ENCODE measurements around the gene RAMP2.
"Not testable (repeated sequence)": the region's sequence is repeated elsewhere in the genome, so short reads cannot be mapped to it uniquely, and the experiment has no call there.

Gene RAMP2, protein sequence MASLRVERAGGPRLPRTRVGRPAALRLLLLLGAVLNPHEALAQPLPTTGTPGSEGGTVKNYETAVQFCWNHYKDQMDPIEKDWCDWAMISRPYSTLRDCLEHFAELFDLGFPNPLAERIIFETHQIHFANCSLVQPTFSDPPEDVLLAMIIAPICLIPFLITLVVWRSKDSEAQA

DNA sequence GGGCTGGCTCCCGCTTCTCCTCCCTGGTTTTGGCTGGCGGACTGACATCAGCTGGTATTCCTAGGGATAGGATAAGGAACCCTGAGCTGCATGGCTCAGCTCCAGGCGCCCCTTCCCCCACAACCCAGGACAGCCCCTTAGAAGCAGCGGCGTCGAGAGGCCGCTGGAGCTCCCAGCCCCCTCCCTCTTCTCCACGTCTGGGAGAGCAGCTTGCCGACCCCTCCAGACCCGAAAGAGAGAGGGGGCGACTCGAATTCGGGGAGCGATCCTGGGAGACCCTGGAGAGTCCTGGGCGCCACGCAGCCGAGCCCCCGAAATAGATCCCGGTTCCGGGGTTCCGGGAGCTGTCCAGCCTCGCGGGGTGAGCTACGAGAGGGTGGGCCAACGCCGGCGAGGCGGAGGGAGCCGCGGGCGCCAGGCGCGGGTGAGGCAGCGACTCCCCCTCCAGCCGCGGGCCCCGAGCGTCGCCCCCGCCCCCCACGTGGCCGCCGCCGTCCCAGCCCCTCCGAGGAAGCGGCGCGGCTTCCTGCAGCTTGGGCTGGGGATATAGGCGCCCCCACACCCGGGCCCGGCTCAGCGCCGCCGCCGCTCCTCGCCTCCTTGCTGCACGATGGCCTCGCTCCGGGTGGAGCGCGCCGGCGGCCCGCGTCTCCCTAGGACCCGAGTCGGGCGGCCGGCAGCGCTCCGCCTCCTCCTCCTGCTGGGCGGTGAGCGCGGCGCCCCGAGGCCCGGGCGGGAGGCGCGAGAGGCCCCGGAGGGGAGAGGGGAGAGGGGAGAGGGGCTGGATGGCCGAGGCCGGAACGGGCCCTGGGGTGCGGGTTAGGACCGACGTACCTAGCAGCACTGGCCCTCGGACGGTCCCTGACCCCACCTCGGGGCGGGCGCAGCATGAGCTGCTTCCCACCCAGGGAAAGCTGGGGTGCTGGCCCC, at the start of gene RAMP2:
Gene RAMP2 (plus strand): TSS at position 576 of the 930 bp plus-strand sequence. CDS start 35 bp downstream, at position 611.
- no peak for DNase-seq

DNA sequence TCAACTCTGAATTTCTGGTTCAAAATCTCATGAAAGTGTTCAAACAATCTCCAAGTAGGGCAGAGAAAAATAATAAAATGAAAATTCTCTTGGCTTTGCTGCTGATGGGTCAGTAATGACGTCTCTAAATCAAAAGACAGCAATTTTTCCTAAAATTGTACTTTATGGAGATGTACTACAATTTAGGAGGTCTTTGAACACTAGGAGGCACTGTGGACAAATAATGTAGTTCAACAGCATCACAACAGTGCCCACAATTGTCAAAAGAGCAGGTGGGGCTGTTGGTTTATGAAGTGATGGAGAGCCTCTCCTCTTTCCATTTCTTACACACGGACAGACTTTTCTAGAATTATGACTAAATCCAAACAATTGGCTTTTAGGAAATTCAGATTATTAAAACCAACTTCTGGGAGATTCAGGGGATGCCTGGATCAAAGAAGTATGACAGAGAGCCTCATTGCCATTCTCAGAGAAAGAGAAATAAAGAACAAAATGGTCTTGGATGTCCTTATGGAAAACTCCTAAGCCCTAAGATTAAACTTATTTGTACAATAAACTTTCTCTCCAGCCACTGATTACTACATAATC, 39.9 kb upstream of the RAMP2 start:
- DNase-seq, result no peak

DNA sequence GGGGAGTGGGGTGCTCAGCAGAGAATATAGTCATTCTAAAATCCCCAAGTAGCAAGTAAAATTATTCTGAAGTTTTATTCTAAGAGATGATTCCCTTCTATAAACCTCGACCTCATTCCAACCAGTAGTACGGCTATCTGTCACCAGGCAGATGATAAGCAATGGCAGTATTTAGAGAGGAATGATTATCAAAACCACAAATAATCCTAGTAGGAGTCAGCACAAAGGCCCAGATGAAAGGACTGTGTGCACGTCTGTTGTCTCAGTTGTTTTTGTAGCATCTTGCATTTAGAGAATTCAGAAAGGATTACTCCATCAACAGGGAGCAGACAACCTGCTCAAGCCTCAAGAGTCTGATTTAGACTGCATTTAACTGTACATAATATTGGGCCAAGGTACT, 37.4 kb upstream of the RAMP2 start:
- DNase-seq, result no peak

DNA sequence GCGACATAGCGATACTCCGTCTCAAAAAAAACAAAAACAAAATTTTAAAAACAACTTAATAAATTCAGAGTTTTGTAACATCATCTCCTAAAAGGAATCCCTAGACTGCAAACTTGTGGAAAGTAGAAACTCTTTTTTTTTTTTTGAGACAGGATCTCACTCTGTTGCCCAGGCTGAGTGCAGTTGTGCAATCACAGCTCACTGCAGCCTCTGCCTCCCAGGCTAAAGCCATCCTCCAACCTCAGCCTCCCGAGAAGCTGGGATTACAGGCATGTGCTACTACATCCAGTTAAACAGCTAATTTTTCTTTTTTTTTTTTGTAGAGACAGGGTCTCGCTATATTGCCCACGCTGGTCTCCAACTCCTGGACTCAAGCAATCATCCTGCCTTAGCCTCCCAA, 35.9 kb upstream of the RAMP2 start:
- no peak for DNase-seq

DNA sequence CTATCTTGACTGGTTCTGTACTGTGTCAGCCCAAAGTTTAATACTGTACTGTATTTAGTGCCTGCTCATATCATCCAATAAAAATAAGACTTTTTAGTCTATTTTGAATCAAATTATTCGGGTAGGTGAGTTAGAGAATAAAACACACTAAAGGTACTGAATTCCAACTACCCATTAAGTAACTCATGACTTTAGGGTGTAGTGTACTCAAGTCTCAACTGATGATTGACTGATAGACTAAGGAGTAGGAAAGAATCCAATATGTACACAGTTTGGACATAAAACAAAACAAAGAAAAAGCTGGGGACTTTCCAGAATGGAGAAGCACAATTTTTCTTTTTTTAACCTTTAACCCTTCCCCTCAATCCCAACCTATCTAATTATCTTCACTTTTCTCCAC, 20.3 kb upstream of the RAMP2 start:
- no peak for DNase-seq

DNA sequence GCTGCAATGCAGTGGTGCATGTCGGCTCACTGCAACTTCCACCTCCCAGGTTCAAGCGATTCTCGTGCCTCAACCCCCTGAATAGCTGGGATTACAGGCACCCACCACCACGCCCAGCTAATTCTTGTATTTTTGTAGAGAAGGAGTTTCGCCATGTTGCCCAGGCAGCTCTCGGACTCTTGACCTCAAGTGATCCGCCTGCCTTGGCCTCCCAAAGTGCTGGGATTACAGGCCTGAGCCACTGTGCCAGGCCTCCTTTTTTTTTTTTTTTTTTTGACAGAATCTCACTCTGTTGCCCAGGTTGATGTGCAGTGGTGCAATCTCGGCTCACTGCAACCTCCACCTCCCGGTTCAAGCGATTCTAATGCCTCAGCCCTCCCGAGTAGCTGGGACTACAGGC, 18.1 kb upstream of the RAMP2 start:
- DNase-seq, result not testable (repeated sequence)

DNA sequence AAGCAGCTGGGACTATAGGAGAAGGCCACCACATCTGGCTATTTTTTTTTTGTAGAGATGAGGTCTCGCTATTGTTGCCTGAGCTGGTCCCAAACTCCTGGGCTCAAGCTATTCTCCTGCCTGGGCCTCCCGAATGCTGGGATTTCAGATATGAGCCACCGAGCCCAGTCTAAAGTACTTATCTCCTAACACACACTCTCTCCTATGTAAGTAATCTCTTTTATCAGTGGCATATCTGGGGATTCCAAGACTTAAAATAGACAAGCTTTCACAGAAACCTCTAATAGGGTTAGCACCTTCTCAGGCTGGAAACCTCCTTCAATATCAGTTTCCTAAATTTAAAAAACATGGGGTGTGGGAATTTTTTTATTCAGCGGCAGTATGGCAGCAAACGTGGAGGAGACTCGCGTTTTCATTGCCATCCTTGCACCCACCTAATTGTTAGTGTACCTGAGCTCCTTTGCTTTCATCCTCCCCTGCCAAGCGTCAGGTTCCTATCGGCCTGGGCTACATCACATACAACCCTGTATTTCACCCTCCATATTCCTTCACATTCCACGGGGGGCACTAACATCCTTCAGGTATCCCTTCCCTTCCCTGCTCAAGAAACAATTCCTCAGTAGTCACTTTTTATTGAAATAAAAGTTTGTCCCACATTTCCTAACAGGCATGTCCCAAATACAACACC, 17.3 kb upstream of the RAMP2 start:
- DNase-seq, result no peak

DNA sequence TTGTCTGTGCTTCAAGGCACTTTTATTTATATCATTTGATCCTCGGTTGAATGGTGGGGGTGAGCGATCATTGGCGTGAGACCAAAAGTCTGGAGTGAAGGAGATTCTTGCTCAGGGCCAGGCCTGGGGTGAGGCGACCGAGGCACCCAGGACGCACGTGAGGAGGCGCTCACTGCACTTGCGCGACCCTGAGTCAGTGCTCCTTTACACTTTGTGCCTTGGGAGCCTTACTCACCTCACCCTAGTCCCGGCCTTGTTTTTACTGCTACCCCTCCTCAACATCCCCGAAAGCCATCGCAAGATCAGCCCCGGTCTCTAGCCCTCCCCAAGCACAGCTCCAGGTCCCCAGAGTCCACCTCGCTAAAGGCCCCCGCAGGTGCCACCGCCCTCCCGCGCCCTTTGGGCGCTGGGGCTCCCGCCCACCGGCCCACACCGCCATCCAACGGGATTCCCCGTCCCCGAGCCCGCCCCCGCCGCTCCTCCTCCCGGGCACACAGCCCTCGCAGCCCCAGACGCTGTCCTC, 16.7 kb upstream of the RAMP2 start:
- peak; percentile 80 for DNase-seq

DNA sequence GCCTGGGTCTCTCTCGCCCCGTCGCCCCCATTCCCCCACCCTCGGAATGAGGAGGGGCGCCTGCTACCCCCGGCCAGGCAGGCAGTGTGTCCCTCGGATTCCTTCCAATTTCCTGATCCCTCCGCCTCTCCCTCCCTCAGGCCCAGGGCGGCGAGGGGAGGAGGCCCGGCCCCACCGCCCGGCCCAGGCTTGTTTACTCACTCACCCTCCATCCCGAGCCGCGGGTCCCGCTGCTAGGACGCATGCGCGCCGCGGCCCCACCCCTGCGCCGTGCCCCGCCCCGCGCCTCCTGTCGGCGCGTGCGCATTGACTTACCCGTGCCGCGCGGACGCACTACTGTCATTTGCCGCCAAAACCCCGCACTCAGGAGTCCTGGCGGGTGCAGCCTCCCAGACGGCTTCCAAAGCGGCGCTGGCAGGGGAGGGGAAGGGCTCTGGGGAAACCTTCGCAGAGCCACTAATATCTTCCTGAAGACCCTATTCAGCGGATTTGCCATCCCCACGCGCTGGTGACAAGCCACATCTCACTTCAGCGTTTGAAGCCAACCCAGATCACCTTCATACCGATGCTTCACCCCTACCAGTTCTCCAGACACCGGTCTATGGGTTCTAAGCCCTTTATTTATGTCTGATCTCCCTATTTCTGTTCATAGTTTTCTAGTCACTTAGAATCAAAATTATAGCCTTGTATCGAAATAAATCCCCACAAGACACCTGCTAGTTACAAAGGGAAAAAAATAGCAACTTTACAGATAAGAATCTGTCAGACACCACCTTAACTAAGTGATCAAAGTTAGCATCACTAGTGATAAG, 16.0 kb upstream of the RAMP2 start, which contains the start of gene EZH1:
Gene EZH1 (minus strand): TSS at position 235 of the 812 bp plus-strand sequence. CDS start 16,099 bp downstream, outside the sequence.
- peak; percentile 94 for DNase-seq

DNA sequence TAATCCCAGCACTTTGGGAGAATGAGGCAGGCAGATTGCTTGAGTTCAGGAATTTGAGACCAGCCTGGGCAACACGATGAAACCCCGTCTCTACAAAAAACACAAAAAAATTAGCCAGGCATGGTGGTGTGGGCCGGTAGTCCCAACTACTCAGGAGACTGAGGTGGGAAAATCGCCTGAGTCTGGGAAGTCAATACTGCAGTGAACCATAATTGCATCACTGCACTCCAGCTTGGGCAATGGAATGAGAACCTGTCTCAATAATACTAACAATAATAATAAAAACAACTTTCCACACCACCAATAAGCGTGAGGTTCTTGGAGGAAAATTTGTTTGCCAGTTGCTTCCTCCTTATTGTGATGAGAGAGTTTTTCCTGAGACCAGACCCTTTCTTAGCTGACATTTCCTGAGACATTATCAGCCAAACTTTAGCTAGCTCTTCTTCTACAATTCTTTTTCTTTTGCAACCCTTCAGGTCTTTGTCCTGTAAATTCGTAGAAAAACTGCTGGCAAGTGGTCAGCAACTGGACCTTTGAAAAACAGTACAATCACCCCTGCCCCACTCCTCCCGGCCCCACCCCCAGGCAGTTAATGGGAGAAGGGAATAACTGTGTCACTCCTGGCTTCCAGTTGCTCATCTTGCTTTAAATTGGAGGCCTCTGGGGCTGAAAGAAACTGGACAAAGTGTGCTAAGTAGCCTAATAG, 12.7 kb upstream of the RAMP2 start:
- DNase-seq, result no peak

DNA sequence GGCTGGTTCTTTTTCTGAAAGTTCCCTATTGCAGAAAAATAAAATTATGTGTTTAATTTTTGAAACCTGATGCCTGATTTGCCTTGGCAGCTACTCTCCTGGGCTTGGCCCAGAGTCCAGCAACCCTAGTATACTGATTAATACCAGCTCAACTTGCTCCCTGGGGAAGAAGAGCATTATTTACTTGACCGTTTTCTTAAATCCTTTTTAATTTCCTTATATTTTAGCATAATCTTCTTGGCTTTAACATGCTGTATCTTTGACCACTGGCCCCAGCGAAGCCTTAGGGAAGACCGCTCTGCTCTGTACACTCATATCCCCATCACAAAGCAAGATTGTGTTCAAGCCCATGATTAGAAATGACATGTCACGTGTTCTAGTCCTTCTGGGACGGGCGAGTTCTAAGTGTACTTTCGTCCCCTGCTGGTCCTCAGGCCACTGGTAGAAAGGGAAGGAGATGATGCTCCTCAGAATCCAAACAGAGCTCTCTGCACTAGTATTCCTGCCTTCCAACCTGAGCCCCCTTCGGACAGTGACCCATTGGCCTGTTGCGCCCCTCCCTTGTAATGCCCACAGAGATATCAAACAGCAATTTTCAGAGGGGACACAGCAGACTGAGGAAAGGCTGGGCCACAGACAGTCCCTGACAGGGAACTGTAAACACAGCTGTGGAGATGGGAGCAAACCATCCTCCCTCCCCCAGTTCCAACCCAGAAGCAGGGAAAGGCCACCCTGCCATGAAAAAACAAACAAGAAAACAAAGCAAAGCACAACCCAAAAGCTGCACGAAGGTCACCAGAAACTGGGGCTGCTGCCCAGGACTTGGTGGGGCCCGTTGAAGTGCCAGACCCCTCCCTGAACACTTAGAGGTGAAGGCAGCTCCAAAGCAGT, 11.9 kb upstream of the RAMP2 start:
- no peak for DNase-seq

DNA sequence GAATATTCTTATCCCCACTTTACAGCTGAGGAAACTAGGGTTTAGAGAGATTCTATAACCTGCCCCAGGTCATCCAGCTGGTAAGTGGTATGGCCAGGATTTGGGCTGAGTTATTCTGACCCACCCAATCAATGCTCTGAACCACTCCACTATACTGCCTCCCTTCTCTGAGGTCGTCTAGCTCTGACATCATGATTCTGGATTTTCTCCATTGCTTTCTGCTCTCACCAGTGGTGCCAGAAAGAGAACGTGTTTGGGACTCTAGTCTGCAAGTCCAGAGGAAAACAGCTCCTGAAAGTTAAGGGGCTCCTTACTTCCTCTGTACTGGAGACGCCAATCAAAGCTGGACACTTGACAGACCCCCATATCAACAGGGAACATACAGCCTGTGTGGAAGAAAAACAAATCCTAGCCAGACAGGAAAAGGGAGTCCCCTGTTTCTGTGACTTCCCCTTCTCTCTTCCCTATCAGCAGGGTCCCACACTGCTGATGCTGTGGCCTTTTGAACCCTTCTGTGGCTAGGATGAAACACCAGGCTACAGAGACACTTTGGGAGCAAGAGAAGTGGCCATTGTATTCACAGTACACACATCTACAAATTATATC, 10.2 kb upstream of the RAMP2 start:
- DNase-seq, result no peak

DNA sequence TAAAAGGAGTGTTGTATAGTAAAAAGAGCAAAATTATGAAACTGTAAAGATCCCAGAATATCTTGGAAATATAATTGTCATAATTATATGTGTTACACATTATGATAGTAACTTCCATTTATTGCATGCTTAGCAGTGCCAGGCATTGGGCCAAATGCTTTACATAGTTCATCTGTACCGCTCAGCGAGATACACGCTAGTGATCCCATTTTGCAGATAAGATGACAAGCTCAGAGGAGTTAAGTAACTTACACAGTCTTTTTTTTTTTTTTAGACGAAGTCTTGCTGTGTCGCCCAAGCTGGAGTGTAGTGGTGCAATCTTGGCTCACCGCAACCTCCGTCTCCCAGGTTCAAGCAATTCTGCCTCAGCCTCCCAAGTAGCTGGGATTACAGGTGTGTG, 9.4 kb upstream of the RAMP2 start:
- DNase-seq, result no peak

DNA sequence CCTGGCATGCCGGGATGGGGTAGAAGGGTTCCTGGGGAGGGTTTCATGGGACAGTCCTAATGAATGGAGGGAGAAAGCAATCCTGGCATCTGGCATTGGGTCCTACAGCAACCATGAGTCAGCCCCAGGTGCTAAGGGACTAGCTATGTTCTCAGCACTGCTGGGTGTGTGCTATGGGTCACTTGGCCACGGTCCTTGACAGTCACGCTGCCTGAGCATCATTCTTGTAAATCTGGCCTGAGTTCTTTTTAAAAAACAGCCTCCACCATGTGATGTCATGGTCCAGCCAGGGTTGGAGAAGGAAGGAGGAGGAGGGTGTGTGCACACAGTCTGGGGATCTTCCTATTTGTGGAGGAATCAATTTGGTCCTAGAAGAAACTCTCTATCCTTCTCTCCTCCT, 6.2 kb upstream of the RAMP2 start:
- no peak for DNase-seq

DNA sequence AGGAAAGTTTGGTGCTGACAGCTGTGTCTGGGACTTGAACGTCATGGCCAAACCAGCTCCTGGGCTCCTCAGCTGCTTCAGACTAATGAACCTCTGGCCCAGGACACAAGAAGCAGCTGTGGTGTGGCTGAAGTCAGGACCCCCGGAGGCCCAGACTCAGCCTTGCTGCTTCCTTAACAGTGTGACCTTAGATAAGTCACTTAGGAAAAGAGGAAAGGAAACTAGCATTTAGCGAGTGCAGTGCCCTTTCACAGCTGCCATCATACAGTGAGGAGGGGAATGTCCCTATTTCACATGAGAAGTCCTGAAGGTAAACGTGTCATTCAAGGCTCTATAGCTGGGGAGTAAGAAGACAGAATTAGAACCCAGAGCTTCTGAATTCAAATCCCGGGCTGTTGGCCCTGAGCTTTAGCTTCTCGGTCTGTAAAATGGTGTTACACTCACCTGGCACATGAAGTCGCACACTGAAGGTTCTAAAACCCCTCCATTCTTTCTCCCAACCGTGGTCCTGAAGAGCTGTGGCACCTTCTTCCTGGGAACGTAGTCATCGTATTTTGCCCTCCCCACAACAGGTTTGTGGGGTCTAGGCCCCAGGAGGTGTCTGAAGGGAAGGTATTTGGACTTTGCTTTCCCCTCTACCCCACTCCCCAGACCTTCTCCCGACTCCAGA, 910 bp upstream of the RAMP2 start:
- no peak for DNase-seq

DNA sequence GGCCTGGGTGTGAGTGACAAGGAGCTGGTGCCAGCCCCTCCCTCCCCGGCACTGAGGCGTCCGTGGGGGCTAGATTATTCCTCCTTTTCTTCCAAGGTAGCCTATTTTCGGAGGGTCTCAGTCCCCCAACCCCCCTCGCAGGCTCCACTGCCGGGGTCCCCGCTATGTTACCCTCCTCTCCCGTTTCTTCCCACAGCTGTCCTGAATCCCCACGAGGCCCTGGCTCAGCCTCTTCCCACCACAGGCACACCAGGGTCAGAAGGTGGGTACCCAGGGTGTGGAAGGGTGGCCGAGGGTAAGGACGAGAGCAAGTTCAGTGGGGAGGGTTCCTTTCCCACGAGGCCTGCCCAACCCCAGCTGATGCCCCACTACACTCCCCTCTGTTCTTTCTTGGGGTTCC, 611 bp downstream of the RAMP2 start:
- no peak for DNase-seq

DNA sequence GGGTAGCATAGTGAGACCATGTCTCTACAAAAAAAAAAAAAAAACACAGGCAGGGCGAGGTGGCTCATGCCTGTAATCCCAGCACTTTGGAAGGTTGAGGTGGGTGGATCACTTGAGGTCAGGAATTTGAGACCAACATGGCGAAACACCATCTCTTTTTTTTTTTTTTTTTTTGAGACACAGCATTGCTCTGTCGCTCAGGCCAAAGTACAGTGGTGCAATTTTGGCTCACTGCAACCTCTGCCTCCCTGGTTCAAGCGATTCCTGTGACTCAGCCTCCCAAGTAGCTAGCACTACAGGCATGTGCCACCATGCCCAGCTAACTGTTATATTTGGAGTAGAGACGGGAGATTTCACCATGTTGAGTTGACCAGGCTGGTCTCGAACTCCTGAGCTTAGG, 5.1 kb downstream of the RAMP2 start:
- DNase-seq, result no peak

DNA sequence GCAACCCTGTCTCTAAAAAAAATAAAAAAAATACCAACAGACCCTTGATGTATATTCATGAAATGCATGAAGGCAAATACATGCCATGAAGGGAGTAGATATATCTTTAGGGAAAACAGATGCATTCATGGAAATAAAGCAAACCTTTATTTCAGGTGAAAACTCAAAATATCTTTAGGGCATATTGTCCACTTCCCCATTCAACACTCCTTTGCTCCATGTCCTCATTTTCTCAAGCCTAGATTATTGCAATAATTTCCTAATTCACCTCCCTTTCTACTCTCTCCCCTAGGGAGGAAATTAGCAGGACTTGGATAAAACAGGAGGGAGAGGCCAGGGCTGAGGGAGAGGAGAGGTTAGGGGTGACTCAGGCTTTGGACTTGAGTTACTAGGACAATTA, 6.5 kb downstream of the RAMP2 start:
- DNase-seq, result no peak

DNA sequence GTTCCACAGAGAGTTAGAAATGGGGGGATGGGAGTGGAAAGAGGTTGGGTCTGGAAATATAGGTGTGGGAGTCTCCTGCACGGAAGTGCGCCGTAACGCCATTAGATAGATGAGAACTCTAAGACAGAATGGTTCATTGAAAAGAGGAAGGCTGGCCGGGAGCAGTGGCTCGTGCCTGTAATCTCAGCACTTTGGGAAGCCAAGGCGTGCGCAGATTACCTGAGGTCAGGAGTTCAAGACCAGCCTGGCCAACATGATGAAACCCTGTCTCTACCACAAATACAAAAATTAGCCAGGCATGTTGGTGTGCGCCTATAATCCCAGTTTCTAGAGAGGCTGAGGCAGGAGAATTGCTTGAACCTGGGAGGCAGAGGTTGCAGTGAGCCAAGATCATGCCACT, 7.0 kb downstream of the RAMP2 start:
- DNase-seq, result not testable (repeated sequence)
